Anterior cingulate cortex (tissue), 58 donors: ENCODE measurements around the gene FRMD1.

ENCODE experiments used
- DNase-seq, 58 donors: peaks; one replicate each; lab custom pipeline; 2025; lab: John Stamatoyannopoulos, UW

The FRMD1 gene

DNA sequence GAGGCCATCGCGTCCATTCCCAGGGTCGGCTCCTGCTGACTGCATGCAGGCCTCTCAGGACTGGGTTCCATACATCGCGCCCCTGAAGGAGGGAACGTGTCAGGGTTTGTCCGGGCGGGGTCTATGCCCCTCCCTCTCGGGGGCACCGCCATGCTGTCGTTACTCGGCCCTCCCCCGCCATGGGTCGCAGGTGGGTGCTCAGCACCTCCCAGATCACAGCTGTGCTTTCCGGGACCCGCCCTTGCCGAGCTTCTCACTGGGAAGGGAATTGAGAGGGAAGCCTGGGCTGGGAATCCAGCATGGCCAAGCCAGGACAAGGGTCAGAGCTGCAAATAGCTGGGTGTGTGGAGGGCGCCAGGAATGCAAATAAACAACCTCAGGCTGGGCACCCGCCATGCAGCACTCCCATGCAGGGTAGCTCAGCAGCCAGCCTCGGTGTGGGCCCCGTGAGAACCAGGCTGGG, at the start of gene FRMD1:
FRMD1 (minus strand) TSS at position 270 of the 463 bp plus-strand sequence; CDS start at position 152, 118 bp downstream.
- DNase-seq = no peak

DNA sequence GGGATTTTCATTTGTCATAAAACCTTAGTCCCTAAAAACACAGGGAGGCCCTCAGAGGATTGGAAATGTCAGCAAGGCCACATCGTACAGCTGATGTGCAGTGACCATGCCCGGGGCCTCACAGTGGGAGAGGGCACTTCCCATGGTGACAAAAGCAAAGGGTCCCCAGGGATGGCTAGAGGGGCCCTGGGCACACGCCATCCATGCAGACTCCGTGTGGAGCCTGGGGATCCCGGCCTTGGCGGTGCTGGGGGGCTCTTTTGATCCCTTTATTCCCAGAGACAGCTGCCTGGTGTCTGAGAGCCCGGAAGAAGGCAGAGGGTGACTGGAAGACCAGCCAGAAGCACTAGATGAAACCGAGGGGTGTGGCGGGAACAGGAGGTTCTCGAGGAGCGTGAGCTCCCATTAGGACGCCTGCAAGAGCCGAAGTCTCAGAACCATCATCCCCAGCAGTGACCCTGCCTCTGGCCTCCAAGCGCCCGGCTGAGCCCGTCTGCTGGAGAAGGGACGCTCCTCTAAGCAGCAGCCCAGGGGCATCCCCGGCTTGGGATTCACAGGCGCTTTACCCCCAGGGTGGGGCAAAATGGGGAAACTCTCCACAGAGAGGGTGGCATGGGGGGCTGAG, 49.1 kb upstream of the FRMD1 start:
- no peak for DNase-seq

DNA sequence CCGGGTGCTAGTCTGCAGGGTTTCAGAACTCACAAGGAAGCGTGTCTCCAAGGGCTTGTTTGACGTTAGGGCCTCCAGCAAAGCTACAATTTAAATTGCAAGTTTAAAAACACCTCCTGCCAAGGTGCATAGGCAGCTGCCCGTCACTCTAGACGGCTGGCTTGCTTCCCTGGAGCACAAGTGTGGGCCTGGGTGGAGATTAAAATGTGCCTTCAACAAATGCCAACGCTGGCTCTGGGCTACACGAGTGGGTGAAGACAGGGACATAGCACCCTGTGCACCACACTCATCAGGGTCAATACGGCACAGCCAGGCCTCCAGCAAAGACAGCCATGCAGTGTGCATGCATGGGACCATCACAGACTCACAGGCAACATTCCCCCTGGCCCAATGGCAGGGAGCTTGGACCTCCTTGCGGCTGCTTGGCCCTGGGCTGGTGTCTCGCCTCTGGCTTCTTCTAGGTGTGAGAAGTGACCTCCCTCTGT, 48.4 kb upstream of the FRMD1 start:
- no peak for DNase-seq

DNA sequence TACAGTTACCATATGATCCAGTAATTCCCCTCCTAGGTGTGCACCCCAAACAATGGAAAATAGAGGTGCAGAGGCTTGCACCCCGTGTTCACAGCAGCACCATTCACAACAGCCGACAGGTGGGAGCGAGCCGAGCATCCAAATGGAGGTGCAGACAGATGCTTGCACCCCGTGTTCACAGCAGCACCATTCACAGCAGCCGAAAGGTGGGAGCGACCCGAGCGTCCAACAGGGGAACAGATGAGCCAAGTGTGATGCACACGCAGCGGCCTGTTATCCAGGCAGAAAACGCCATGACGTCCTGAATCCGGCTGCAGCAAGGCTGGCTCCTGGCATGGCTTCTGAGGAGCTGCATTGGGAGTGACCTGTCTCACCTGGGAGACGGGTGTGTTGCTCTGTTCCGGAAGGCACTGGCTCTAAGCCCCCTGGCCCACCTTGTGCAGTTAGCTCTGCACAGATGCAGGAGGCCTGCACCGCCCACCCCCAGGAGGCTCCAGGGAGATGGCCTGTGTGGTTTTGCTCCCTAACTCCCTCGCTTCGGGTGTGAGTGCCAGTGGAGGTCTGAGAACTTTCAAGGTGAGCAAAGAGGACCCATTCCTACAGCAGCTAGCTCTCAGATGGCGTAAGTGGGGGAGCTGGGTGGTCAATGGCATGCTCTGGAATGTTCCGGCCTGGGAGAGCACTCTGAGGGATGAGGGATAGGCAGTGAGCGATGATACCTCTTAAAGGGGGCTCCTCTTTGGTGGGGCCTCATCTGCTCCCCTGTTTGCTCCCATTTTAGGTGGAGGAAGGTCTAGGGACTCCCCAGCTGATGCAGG, 47.8 kb upstream of the FRMD1 start:
- DNase-seq = no peak

DNA sequence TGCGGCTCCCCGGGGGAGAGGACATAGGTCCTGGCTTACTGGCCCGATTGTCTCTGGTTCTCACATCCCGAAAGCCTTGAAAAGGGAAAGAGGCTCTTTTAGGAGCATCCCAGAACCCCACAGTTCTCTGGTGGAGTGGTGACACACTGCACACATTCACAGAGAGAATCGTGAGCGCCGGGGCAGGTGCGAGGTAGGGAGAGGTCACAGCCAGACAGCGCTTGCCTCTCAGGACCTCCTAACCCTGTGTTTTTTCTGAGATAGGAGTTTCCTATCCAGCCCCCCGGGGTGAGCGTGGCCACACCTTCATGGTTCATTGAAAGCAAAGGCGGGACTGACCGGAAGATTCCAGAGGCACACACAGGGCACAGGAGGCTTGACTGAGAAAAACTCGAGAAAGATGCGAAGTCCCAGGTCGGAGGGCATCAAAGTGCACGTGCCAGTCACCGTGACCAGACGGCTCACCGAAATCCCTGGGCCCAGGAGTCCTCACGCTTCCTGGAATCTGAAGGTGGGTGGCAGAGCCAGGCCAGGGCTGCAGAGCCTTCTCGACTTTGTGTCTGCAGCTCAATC, 46.5 kb upstream of the FRMD1 start:
- no peak for DNase-seq

DNA sequence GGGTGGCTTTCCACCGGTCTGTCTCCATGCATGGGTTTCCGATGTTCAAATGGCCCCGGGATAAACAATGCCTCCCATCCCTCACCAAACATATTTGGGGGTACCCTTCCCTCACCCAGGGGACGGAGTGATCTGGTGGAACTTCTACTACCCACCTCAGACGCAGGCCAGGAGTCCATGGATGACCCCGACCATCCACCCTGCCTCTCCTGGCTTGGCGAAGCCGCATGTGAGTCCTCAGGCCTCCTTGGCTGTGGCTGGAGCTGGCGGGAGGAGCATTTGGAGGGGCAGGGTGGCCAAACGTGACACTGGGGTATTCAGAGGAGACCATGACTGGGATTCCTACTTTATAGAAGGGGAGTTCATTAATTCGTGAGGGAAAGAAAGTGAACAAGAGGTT, 45.9 kb upstream of the FRMD1 start:
- no peak for DNase-seq

DNA sequence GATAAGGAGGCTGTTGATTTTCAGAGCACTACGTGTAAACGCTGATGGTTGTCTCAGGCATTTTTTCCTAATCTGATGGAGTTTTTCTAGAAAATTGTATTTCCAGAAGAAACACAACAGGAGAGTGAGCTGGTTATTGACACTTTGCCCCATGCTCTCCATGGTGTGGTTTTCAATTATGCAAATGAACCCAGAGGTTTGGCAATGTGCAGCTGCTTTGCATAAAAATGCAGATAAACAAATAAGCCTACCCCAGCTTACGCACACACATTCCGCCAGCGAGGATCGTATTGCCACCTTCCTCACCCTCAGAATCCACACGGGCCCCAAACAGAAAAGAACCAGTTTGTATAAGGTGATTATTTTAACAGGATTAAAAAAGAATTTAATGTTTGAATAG, 45.1 kb upstream of the FRMD1 start:
- no peak for DNase-seq

DNA sequence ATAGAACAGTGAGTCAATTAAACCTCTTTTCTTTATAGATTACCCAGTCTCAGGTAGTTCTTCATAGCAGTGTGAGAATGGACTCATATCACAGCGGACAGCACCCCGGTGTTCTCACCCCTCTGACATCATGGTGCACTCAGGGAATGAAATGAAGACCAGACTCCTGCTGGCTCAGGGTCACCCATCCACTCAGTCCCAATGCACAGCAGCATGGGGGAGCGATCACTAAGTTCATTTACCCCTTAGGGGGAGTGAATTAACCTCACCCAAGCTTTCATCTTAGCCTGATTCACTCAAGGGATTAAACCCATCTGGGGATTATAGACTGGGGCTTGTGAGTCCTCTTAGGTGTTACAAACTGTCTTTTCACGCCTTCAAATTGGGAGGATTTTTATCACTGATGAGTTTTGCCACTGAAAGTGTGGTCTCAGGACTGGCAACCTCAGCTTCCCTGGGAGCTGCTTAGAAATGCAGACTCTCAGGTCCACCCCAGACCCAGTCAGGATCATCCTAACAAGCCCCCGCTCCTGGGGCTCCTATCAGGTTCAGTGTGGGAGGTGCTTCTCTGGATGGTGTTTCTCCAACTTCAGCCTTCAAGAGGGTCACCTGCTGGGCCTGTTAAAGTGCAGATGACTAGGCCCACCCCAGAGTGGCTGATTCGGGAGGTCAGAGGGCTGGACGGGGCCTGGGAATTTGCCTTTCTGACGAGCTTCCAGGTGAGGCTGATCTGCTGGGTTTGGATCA, 44.3 kb upstream of the FRMD1 start:
- DNase-seq = no peak

DNA sequence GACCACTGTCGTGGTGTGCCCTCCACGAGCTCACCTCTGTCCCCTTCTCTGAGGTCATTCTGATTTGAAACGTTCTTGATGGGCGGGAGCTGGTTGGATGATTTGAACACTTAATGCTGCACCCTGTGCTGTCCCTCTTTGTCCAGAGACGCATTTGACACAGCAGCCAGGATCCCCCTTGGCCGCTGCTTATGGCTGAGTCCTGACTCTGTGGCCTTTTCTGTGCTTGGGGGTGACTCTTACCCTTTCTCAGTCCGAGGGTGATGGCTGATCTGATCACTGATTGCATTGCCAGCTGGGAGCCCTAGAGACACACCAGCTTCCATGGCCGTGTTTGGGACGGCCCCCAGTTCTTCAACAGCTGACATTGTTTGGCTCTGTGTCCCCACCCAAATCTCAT, 43.5 kb upstream of the FRMD1 start:
- DNase-seq = no peak

DNA sequence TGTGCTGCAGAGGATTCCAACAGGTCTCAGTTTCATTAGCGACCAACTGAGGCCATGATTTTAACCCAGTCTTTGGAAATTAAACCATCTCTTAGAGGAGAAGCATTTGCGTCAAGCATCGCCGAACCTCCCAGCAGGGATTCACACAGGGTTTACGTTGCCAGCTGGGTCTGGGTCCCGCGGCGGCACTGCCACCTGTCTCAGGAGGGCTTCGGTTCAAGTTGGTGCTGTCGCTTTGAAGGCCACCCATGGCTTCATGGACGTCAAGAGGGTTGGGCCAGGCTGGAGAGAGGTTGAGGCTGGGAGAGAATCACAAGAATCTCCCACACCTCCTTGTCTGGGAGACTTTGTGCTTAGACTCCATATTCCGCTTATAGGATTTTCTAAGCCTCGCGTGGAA, 43.0 kb upstream of the FRMD1 start:
- DNase-seq = no peak

DNA sequence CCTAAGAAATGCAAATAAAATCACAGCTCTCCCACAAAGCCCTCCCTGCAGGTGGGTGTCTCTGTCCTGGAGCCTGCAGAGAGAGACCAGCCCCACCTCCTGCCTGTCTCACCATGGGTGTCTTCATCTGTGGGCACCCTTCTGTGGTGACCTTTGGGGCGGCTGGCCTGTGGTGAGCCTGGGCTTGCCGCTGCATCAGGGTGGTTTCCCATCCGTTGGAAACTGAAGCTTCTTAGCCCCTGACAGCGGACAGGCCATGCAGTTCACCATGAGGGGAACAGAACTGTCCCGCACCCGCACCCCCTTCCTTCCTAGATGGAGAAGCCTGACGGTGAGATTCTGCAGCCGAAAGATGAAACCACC, 42.3 kb upstream of the FRMD1 start:
- no peak for DNase-seq

DNA sequence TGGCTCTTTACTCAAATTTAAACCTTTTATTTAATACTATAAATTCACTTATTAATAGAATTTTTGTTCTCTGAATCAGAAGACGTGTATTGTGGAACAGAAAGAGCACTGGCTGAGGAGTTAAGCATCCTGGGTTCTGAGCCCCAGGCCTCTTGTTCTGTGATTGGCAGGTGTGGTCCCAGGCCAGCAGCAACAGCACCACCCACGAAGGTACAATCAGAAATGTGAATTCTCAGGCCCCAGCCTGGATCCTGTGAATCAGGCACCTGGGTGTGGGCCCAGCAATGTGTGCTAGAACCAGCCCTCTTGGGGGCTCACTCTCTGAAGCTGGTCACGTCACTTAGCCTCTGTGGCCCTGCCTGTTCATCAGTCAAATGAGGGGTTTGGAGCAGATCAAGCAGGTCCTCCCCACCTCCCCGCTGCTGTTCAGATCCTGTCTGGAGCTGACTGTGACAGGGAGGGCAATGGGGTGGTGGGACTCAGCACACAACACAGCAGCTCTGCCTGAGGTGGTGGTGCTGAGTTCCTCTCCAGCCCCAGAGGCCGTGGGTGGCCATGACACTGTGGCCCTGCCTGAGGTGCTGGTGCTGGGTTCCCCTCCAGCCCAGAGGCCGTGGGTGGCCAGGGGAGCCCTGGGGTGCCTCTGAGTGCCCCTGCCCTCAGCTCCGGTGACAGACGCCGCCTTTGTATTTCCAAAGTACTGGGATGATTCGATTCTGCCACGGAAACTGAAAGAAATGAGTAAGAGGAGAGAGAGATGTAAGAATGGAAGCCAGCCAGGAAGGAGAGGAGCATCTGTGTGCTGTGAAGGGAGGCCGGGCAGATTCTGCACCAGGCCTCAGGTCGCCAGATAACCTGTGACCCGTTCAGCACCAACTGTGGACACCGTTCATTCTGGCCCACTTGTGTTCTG, 41.6 kb upstream of the FRMD1 start:
- no peak for DNase-seq

DNA sequence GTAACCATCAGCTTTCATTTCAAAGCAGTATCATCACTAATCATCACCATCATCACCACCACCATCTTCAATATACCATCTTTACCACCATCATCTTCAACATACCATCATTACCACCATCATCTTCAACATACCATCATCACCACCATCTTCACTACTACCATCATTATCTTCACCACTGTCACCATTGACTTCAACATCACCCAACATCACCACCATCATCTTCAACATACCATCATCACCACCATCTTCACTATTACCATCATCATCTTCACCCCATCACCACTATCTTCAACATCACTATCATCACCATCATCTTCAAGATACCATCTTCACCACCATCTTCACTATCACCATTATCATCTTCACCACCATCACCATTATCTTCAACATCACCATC, 40.5 kb upstream of the FRMD1 start:
- DNase-seq = no peak

DNA sequence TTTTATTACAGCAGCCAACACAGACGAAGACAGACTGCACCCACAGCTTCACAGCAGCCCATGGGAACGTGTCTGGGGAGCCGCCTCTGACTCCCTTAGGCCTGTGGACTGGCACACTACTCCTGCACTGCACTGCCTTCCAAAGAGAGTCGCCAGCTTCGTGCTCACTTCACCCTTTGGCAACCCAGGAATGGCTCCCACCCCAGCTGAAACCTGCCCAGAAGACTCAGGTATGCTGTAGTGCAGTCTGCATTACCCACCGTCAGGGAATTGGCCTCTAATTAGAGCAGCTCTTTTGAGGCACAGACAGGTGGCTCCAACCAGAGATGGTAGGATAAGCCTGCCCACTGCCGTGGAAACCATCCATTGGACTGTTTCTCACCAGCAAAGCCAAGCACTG, 39.9 kb upstream of the FRMD1 start:
- DNase-seq = no peak

DNA sequence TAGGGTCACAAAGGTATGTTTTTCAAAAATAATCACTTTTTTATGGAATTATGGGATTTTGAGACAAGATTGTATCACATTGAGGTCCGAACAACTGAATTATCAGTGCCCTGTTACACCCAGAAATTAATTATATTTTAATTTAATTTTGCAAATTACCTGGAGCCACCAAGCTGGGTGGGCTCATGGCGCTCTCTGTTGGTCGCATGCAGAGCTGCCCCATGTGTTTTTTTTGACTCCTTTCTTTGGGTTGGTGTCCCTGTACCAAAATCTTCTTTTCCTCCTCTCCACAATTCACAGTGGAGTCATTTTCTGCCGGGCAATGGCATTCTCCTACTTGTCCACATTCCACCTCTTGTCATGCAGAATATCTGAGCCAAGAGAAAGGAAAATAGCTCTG, 38.9 kb upstream of the FRMD1 start:
- DNase-seq = no peak

DNA sequence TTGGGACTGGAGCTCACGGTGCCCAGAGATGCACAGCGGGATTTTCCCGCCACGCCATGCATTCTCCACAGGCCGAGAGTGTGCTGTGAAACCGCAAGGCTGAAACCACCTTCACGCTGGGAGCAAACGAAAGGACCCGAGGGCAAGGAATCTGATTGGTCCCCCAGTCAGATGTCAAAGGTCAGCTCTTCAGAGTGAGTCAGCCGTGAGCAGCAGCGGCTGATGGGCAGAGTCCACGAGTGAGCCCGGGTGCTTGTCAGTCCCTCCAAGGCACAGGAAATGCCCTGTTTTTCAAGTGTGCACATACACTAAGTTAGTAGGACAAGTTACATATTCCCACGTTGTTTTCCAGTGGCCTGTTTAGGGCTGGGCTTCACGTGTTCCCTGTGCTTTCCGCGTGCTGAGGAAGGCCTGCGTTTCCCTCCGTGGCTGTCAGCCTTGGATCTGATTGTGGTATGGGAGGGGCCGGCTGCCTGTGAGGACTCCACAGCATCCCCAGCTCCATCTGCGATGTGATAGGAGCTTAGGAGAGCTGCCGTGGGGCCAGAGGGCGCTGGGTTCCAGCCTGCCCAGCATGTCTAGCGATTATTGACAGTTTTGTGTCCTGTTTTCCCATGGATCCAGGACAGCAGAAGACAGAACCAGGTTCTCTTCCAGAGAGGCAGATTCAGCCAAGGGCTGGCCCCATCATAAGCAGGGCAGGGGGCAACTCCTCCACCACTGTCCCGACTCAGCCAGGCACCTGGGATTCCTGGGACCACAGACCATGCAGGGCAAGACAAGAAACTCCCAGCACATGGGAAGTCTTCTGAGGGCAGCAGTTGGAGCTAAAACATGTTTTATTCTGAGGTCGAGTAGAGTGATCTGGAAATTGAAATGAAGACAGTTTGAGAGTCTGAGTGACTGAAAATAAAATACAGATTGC, 38.2 kb upstream of the FRMD1 start:
- no peak for DNase-seq

DNA sequence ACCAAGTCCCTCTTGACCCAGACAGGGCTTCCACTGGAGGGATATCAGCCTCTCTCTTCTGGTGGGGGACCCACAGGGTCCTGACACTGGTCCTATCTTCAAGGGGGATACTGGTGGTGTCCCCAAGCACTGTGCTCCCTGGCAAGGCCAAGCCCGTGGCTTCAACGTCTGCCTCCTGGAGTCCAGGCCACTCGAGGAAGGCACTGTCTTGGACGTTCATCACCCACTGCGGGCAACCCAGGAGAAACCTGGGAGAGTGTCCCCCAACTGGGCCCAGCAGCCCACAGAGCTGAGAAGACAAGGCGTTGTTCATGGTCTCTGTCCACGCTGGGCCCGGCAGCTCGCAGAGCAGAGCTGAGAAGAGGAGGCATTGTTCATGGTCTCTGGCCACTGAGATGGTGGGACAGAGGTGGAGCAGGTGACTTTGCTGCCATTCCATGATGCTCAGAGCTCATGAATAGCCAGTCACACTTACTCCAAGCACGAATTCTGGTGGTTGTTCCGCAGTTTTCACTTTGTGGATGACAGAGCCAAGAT, 37.5 kb upstream of the FRMD1 start:
- no peak for DNase-seq

DNA sequence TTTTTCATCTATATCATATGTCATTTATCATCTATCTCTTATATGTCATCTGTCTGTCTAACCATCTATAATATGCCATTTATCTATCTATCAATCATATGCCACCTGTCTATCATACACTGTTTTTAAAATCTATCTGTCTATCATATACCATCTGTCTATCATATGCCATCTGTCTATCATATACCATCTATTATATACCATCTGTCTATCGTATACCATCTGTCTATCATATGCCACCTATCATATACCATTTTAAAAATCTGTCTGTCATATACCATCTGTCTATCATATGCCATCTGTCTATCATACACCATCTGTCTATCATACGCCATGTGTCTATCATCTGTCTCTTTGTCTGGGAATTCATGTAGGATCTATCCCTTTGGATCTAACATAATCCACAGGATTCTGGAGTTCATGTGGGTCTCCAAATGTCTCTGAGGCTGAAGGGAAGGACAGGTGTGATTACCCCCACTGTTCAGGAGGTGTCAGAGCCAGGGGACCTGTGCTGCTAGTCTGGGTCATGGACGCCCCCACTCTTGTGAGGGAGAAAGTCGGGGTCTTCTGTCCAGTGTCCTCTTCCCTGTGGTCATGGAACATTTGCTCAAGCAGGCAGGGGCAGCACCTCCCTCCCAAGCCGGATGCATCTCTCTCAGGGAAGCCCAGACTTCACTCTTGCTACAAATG, 36.9 kb upstream of the FRMD1 start:
- DNase-seq = no peak
